Esophagus squamous epithelium (tissue), 5 donors: ENCODE measurements around the gene TIGAR. TPM values are rescaled to one million over a fixed set of nuclear protein-coding genes. Genes with fewer than 3 reads are reported as not detected.

ENCODE experiments used
- DNase-seq: peaks from one replicate; lab custom pipeline; 2025; lab: John Stamatoyannopoulos, UW
- H3K27ac ChIP-seq, 4 donors: fragments of 200-600 bp; sonication (generic); one replicate each; pipeline ENCODE4 v1.5.1; 2016 to 2019; ENCODE audit warnings: mild to moderate bottlenecking in 1 of 4
- H3K27me3 ChIP-seq, 4 donors: fragments of 200-600 bp; sonication (generic); 1 replicate in 3 of 4; 2 replicates in 1 of 4; pipeline versions ENCODE4 v1.5.1 to v1.6.0; 2017 to 2021; ENCODE audit warnings: antibody characterized with exemption in 1 of 4
- H3K36me3 ChIP-seq, 3 donors: fragments of 200-600 bp; sonication (generic); one replicate each; pipeline ENCODE4 v1.5.1; 2016 to 2019
- H3K4me1 ChIP-seq, 3 donors: fragments of 200-600 bp; sonication (generic); one replicate each; pipeline ENCODE4 v1.5.1; 2017 to 2019
- H3K4me3 ChIP-seq, 4 donors: fragments of 200-600 bp; sonication (generic); 1 replicate in 3 of 4; 2 replicates in 1 of 4; pipeline ENCODE4 v1.5.1; 2016 to 2019; ENCODE audit warnings: mild to moderate bottlenecking in 2 of 4, moderate library complexity in 1 of 4
- H3K9me3 ChIP-seq, 3 donors: fragments of 200-600 bp; sonication (generic); one replicate each; pipeline ENCODE4 v1.5.1; 2016 to 2019
- POLR2A ChIP-seq, 4 donors: fragments of 450-650 bp; IDR thresholded peaks; one replicate each; pipeline ENCODE4 v1.6.1; 2017; ENCODE audit warnings: antibody characterized with exemption in 4 of 4, mild to moderate bottlenecking in 4 of 4, moderate library complexity in 3 of 4
- WGBS, 2 donors: methylation state at CpG; one replicate each; pipeline ENCODE4 v1.1.5; 2018; 5-methylcytosine and 5-hydroxymethylcytosine counted together
- intact Hi-C: fragments of 100-400 bp; cut with DNase I; formaldehyde crosslinking; loops from one replicate; pipeline ENCODE4 v1.15.0; 2022
- total RNA-seq, 4 donors: library from RNA; depleted of rRNA; stranded (reverse); fragments of >200 nt; gene quantifications; one replicate each; pipeline ENCODE4 v1.1.0, GENCODE V29; 2016
- TF ChIP-seq, protein P1 (sequence below), 6 experiments: fragments of 450-650 bp in 4 of 6; fragments of 200-600 bp in 2 of 6; sonication (generic) in 2 of 6; IDR thresholded peaks; one replicate each; pipeline ENCODE4 v1.5.1; 2016 to 2019; ENCODE audit warnings: antibody characterized with exemption in 6 of 6, mild to moderate bottlenecking in 4 of 6, moderate library complexity in 4 of 6
- donor health status: DM: yes; HTN: yes; CAD: no.

The TIGAR gene
- total RNA-seq, 4 donors from 2014 or later = 5.1 to 8.1 (median 5.9) TPM

- no peaks in the 10 kb centered on the region for H3K4me1 ChIP-seq
- H3K36me3 ChIP-seq = no peaks in the 10 kb centered on the region
- no peaks in the 10 kb centered on the region for H3K9me3 ChIP-seq
- intact Hi-C loops = no loop called here
- DNase-seq = no peak
- TF ChIP-seq POLR2A (IDR thresholded peaks at IDR 0.05) = no peak
- TF ChIP-seq, protein P1, sequence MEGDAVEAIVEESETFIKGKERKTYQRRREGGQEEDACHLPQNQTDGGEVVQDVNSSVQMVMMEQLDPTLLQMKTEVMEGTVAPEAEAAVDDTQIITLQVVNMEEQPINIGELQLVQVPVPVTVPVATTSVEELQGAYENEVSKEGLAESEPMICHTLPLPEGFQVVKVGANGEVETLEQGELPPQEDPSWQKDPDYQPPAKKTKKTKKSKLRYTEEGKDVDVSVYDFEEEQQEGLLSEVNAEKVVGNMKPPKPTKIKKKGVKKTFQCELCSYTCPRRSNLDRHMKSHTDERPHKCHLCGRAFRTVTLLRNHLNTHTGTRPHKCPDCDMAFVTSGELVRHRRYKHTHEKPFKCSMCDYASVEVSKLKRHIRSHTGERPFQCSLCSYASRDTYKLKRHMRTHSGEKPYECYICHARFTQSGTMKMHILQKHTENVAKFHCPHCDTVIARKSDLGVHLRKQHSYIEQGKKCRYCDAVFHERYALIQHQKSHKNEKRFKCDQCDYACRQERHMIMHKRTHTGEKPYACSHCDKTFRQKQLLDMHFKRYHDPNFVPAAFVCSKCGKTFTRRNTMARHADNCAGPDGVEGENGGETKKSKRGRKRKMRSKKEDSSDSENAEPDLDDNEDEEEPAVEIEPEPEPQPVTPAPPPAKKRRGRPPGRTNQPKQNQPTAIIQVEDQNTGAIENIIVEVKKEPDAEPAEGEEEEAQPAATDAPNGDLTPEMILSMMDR (IDR thresholded peaks at IDR 0.05) = no peak
- H3K4me3 ChIP-seq = no peak overlapping the region
- no peak overlapping the region for H3K27ac ChIP-seq
- WGBS, 2 donors = 46 to 54% methylated on average over 2 to 12 of the region's 15 CpGs
- H3K27me3 ChIP-seq = peaks cover 0 to 19% (median 0%) of the 10 kb centered on the region in 4 donors
Observed at GRCh38 chr12:4392223-4392742, 71.3 kb downstream of the TIGAR start.

- intact Hi-C loops = no loop called here
Observed at GRCh38 chr12:4393211-4393610, 72.2 kb downstream of the TIGAR start.

DNA sequence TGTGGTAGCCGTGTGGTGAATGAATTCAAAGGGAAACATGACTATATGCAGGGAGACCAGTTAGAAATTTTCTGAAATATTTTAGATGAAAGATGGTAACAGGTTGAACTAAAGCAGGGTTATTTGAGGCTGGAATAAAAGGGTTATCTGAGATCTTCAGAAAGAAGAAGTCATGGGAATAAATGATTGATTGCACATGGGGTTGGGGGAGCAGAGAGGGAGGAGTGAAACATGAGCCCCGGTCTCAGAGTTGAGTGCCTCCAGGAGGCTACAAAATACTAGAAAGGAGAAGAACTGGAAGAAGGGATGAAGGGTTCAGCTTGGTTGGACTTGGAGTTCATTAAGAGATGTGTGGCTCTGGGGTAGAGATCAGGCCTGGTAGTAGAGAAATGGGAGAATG, 74.8 kb downstream of the TIGAR start:
- DNase-seq = no peak
- no peak overlapping the region for H3K27ac ChIP-seq
- no peak for TF ChIP-seq POLR2A (IDR thresholded peaks at IDR 0.05)
- TF ChIP-seq, protein P1 (IDR thresholded peaks at IDR 0.05) = no peak
- H3K4me3 ChIP-seq = no peak overlapping the region
- H3K9me3 ChIP-seq = no peaks in the 10 kb centered on the region
- no peaks in the 10 kb centered on the region for H3K4me1 ChIP-seq
- H3K36me3 ChIP-seq = no peaks in the 10 kb centered on the region
- peaks cover 0 to 17% (median 0%) of the 10 kb centered on the region in 4 donors for H3K27me3 ChIP-seq
- intact Hi-C loops = no loop called here
- 57 to 76% methylated on average over 2 of the region's 2 CpGs for WGBS, 2 donors

More at GRCh38 chr12:4393211-4393610, 72.2 kb downstream of the TIGAR start:
- Histone ChIP-seq H3K4me3 (no peak overlapping the region), H3K27me3 (peaks cover 0 to 19% (median 0%) of the 10 kb centered on the region in 4 donors), H3K27ac (no peak overlapping the region), H3K9me3 (no peaks in the 10 kb centered on the region), H3K36me3 (no peaks in the 10 kb centered on the region), H3K4me1 (no peaks in the 10 kb centered on the region)
- no peak for DNase-seq
- no peak for TF ChIP-seq POLR2A (IDR thresholded peaks at IDR 0.05)
- TF ChIP-seq, protein P1 (IDR thresholded peaks at IDR 0.05) = no peak
- WGBS, 2 donors = 68 to 76% methylated on average over 5 of the region's 5 CpGs

GRCh38 chr12:4401117-4401516, 80.1 kb downstream of the TIGAR start:
- no peaks in the 10 kb centered on the region for H3K9me3 ChIP-seq
- no peaks in the 10 kb centered on the region for H3K27me3 ChIP-seq
- no peaks in the 10 kb centered on the region for H3K36me3 ChIP-seq
- TF ChIP-seq, protein P1 (IDR thresholded peaks at IDR 0.05) = no peak
- TF ChIP-seq POLR2A (IDR thresholded peaks at IDR 0.05) = no peak
- H3K4me1 ChIP-seq = no peaks in the 10 kb centered on the region
- intact Hi-C loops = no loop called here
- H3K4me3 ChIP-seq = no peak overlapping the region
- H3K27ac ChIP-seq = no peak overlapping the region
- no peak for DNase-seq
- WGBS, 2 donors = 57% methylated on average over 3 of the region's 3 CpGs

GRCh38 chr12:4402996-4403395, 82.0 kb downstream of the TIGAR start:
- DNase-seq = no peak
- intact Hi-C loops = no loop called here
- WGBS, 2 donors = 76% methylated on average over 4 of the region's 4 CpGs; no CpG with 5 or more reads in 1 of the 2 donors
- no peak for TF ChIP-seq POLR2A (IDR thresholded peaks at IDR 0.05)
- TF ChIP-seq, protein P1 (IDR thresholded peaks at IDR 0.05) = no peak
- Histone ChIP-seq H3K27me3 (no peaks in the 10 kb centered on the region), H3K9me3 (no peaks in the 10 kb centered on the region), H3K36me3 (no peaks in the 10 kb centered on the region), H3K27ac (no peak overlapping the region), H3K4me1 (no peaks in the 10 kb centered on the region), H3K4me3 (no peak overlapping the region)

Other genes starting within 250 kb of the TIGAR start
- gene CCND2, start 47.5 kb upstream of the TIGAR start, total RNA-seq = 10 to 100 TPM; 13.9 to 49.8 (median 35.9) TPM
- not detected for gene FGF23, start 58.5 kb downstream of the TIGAR start, total RNA-seq
- not detected for gene FGF6, start 124.6 kb downstream of the TIGAR start, total RNA-seq
- 10 to 100 TPM in 2 of 4 donors, 1 to 10 TPM in 2; 4.4 to 16.5 (median 10.3) TPM for gene RAD51AP1, start 217.7 kb downstream of the TIGAR start, total RNA-seq
- gene DYRK4, start 241.0 kb downstream of the TIGAR start, total RNA-seq = 10 to 100 TPM; 13.0 to 32.6 (median 18.1) TPM